Colon (tissue), 2 donors: ENCODE results near the gene GCHFR.

Source experiments
- FAIRE-seq: peaks from 2 replicates; lab custom pipeline; 2012; peaks lifted over from hg19 to GRCh38; lab: Jason Lieb, UNC
- donor health status: control.
- donor health status: control.

GCHFR gene

DNA sequence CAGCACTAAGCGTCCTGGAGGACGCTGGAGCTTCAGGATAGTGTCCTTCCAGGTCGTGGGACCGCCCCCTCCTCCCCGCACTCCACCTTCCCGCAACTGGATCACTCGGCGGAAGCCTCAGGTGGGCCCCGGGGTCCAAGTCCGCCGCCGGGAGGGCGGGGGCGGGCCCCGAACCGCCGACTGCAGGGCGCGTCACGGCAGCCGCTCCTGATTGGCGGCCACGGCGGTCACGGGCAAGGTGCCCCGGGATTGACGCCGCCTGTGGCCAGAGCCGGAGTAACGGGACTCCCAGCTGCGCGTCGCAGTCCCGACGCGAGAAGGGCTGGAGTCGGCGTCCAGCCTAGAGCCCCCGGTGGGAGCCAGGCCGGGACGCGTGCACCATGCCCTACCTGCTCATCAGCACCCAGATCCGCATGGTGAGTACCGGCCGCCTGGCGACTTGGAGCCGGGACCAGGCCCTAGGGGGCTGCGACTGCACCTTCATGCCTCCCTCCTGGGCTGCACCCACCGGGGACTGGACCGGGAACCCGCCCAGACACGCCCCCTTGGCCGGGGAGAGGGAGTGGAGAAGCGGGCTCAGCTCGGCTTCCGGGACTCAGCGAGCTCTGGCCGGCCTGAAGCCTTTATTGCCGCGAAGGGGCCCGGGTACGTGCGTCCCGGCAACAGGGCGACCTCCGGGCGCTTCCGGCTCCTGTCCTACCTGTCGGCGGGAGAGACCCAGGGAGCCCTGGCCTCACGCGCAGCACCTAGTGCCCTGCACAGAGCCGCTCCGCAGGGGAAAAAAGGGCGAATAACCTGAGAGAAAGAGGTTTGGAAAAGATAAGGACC is at the start of gene GCHFR:
TSS of gene GCHFR (plus strand) at position 268 of the 828 bp plus-strand sequence. CDS start at position 381, 113 bp downstream.
- no peak for FAIRE-seq

DNA sequence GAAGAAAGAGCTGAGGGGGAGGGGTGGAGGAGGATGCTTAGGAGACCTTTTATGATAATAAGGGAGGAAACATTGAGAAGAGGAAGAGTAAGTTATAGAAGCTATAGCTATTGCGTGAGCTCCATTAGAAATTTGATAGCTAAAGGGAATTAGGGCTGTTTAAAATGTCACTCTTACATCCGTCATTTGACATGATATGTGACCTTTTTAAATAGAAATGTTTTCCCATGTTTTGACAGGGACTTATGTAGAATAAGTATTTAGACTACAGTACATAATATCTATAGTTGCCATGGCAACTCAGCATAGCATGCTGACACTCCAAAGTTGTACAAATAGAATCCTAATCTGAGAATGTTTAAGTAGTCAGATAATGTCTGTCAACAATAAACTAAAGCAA is 49.7 kb upstream of the GCHFR start:
- FAIRE-seq: no peak

DNA sequence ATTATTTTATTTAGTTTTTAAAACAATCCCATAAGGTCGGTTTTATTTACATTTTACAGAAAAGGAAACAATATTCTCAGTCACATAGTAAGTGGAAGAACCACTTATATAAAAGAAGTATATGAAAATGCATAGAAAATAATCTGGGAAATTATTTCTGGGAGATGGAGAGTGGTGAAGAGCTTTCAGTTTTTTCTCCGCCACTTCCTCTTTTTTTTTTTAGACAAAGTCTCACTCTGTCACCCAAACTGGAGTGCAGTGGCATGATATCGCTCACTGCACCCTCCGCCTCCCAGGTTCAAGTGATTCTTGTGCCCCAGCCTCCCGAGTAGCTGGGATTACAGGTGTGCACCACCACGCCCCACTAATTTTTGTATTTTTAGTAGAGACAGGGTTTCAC is 47.7 kb upstream of the GCHFR start:
- no peak for FAIRE-seq

DNA sequence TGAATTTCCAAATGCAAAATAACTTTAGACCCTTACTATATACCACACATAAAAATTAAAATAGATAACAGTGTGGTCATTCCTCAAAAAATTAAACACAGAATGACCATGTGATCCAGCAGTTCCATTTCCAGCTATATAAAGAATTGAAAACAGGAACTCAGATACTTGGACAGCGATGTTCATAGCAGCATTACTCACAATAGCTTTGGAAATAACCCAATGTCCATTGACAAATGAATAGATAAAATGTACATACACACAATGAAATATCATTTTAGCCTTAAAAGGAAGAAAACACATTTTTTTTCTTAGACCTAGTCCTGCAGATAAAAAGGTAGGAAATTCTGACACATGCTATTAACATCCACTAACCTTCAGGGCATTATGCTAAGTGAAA is 42.2 kb upstream of the GCHFR start:
- FAIRE-seq: no peak

DNA sequence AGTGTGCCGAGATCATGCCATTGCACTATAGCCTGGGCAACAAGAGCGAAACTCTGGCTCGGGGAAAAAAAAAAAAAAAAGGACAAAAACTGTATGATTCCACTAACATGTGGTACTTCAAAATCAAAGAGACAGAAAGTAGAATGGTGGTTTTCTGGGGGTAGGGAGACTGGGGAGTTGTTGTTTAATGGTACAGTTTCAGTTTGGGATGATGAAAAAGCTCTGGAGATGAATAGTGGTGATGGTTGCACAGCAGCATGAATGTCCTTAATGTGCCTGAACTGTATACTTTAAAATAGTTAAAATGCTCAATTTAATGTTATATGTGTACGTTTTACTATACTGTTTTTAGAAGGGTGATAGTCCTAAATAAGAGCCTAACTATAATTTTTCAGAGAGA is 41.5 kb upstream of the GCHFR start:
- FAIRE-seq: no peak

DNA sequence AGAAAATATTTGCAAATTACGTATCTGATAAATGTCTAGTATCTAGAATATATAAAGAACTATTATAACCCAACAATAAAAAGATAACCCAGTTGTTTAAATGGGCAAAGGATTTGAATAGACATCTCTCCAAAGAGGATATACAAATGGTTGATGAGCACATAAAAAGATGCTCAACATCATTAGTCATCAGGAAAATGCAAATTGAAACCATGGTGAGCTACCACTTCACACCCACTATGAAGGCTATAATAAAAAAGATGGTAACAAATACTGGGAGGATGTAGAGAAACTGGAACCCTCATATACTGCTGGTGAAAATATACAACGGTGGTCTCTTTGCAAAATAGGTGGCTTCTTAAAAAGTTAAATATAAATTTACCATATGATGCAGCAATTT is 40.9 kb upstream of the GCHFR start:
- no peak for FAIRE-seq

DNA sequence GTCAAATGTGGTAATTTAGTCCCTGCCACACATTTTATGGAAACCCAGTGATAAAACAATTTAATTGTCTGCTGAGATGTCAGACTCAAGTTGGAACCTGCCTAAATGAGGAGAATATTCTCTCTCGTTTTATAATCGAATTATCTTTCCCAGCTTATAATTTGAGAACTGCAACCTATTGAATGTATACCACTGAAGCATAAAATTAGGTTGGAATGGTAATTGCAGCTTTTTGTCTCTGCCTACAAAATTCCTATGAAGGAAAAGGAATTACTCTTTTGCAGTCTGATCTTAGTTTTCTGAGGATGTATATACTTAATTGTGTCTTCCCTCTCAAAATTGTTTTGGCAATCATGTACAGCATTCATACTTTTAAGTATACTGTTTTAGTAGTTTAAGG is 39.9 kb upstream of the GCHFR start:
- no peak for FAIRE-seq

DNA sequence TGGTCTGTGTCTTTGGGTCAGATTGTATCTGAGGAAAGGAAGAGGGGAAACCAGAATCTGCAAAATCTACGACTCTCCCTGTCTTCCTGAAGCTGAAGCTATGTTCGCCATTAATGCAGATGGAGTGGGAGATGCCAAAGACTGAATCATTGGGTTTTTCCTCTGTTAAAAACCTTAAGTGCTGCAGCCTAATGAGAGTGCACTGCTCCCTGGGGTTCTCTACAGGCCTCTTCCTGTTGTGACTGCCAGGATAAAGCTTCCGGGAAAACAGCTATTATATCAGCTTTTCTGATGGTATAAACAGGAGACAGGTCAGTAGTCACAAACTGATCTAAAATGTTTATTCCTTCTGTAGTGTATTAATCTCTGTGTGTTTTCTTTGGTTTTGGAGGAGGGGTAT is 32.8 kb upstream of the GCHFR start:
- FAIRE-seq: no peak

DNA sequence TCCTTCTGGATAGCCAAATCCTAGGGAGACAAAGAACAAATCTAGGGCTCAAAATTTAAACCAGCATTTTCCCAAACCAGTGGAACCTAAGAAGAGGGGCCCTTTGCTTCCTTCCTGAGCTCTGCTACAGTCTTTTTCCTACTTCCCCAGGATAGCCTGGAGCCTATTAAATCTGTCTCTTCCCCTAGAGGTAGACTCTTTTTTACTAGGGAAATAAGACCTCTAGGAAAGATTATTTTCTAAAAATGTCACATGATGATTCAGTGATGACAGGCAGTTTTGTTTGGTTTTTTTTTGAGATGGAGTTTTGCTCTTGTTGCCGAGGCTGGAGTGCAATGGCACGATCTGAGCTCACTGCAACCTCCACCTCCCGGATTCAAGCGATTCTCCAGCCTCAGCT is 27.3 kb upstream of the GCHFR start:
- FAIRE-seq: no peak

DNA sequence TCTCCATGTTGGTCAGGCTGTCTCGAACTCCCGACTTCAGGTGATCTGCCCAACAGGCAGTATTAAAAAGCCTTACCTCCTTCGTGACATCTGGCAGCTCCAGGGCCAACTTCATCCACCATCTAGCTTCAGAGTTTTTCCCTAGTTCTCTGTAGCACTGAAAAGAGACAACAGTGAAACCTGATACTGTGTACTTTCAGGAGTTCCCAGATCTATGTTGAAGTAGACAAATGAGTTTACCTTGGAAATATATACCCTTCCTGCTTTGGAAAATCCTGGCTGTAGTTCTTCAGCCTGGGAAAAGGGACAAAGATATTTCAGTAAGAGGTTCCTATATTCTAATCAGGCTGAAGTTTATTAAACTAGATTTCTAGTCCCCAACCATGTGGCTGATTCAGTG is 26.8 kb upstream of the GCHFR start:
- FAIRE-seq: no peak

DNA sequence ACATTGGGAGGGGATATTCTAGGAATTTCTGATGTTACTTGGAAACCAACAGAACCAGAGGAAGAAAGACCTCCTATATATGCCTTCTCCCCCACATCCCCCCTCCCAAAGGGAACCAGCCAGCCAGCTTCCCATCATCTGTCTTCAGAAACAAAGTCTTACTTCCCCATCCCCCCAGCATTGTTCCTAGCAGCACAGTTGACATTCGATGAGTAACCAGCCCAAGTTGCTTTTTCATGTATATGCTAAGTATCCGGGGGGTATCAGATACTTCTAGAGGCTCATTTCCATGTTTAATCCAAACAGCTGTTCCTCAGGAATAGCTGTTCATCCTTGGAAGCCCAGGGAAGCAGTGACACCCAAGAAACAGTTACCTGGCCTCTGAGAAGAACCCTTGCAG is 24.8 kb upstream of the GCHFR start:
- no peak for FAIRE-seq

DNA sequence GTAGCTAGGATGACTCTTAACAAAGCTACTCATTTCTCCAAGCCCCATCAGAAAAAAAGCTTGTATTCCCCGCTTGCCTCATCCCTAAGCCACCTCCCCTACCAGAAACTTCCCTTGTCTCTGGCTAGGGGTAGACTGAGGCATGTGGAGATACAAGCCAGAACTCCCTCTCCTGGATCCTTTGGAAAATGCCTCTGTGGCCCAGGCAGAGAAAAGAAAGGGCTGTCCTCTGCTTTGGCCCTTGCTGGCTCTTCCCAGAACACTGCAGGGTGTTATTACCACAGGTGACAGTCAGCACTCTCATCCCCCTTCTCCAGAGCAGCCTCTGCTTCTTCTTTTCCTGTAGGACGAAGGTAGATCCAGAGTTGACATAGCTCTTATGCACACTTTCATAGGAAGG is 24.0 kb upstream of the GCHFR start:
- FAIRE-seq: no peak

DNA sequence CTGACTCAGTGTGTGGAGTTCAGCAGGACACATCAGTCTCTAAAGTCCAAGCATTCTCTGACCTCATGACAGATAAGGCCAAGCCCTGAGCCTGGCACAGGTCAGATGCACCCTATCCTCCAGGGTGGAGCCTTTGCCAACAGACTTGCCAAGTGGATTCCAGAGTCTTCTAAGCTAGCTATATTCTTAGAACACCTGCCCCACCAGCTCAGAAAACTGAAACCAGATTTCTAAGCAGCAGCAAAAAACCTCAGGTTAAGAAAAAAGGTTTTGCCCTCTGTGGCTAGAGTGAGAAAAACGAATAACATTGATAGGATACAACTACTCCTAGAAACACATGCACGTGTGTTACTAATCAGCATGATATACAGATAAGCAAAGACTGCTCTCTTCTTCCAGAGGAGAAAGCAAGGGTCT is 20.4 kb upstream of the GCHFR start:
- no peak for FAIRE-seq

DNA sequence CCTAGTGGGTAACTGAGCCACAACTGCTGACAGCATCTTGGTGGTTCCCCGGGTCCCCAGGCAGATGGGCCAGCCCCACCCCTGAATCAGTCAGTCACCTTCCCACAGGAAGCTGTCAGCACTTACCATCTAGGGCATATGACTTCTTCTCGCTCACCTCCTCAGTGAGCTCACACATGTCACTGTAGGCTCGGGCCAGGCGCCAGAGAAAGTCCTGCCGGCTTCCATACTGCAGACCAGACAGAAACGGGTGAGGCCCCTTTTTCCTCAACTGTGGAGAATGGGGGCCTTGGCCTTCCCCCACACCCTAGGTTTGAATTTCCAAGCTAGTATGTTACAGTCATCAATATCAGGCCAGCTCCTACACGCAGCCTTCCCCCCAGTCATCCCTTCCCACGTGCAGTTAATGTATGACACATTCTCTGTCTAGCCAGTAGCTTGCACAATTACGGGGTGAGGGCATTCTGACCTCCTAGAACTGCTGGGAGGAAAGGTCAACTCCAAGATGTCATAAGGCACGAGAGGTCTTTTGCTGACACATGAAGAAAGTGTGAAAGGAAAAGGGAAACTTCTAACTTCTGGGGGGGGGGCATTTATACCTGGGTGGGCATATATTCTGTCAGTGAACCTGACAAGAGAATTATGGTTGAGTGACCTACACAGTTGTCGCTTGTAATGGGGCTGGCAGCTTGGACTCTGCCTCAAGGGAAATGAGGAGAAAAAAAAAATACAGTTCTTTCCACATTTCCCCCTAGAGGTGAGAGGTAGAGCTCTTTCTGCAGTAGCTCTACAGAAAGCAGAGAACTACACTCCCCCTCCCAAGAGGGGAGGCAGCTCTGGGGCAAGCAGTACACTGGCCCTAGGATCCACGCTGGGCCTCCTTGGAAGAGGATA is 19.7 kb upstream of the GCHFR start:
- no peak for FAIRE-seq

DNA sequence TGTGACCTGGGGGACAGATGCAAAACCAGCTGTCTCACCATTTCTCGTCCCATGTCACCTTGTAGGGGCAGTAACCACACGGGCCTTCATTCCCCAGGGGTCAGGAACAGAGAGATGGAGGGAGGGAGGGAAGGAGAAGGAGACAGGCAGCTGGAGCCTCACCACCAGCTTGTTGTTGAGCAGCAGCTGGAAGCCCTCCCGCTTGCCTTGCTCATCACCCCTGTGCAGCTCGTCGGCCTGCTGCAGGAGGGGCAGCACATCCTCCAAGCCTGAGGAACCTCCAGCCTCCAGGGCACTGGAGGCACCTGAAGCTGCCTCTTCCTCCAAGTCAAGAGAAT is 19.1 kb upstream of the GCHFR start:
- FAIRE-seq: no peak

DNA sequence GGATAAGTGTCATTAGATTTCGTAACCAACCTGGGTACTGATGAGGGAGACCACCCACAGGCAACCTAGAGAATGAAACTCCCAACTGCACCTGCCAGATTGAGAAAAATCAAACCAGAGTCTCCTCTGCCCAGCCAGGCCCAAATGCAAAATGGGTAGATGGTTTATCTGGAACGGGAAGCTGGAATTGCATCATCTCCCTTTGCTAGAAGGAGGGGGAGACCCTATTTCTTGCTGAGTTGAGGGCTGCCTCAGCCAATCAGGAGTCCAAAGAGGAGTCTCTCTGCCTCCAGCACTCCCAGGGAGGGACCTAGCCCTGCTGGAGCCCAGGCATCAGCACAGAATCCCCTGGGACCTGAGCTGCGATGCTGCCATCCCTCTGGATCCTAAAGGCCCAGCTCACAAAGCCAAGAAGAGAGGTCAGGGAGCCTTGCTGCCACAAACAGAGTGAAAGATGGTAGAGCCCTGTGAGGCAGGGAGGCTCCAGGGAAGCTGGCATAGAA is 16.9 kb upstream of the GCHFR start:
- no peak for FAIRE-seq

DNA sequence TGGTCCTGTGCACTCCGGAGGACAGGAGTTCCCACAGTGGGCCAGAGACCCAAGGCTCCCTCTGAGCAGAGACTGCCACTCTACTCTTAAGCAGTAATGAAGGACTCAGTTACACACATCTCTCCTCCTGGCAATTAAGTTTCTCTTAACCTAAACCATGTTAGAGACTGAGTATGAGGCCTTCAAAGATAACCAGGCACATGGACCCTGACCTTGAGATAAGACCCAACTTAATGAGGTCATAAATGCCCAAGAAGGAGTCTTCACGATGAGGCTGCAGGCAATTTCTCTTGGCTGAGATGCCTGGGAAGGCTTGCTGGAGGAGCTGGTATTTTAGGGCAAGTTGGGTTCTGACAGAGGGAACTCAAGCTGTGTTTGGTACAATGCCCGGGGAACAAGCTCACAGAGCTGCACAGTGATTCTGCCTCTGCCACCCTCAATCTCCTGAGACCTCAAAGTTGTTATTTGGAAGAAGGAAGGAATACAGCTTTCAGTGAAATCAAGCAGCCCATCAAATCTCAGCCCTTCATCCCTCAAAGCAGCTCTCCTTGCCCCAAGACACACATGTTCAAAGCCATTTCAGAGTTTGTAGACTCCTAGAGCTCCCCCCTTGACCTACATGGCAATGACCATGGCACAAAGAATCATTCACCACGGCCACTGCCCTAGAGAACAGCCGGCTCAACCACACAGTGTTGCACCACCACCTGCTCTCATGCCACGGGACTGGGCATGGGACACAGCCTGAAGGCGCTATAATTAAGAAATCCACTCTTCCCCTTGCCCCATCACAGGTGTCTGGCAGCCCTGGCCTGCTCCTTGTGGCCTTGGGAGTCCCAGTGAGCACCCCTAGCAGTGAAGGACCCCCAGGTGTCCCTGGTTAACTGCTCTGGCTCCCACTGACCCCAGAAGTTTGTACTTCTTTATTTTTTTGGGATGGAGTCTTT is 15.9 kb upstream of the GCHFR start:
- no peak for FAIRE-seq

DNA sequence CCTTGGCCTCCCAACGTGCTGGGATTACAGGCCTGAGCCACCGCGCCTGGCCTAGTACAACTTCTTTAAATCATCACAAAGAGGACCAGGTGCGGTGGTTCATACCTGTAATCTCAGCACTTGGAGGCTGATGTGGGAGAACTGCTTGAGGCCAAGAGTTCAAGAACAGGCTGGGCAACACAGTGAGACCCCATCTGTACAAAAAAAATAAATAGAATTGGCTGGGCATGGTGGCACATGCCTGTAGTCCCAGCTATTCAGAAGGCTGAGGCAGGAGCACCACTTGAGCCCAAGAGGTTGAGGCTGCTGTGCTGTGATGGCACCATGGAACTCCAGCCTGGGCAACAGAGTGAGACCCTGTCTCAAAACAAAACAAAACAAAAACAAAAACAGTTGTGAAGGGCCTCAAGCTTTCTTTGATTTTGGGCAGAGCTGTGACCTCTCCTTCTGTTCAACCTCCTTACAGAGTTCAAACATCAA is 14.7 kb upstream of the GCHFR start:
- no peak for FAIRE-seq

DNA sequence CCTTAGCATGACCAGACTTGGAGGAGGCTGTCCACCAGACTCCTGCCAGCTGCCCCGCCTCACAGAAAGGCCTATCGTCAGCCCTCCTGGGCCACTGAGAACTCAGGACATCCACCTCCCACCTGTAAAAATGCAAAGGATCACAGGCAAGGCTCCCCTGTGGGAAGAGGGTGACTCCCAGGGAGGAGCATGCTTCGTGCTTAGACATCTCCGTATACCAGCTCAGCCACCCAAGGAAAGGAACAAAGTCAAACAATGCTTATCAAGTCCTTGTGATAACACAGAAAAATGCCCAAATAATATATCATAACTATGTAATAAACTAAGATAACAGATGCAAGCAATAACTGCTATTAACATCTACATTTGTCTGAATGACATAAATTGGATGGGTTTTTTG is 13.0 kb upstream of the GCHFR start:
- no peak for FAIRE-seq

DNA sequence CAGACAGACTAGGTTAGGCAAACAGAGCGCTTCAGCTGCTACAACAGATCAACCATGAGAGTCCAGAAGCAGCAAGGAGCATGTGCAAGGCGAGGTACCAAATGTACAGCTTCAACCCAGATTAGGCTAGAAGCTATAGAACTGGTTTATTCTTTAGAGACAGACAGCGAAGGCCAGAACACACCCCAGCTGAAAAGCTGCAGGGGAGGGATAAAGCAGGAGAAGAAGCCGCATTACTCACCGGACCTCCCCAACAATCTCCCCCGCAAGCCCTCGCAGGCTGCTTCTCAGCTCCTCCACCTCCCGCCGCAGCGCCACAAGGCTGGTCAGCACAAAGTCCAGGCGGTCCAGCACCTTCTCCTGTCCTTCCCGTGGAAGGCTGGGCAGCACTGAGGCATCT is 12.1 kb upstream of the GCHFR start:
- no peak for FAIRE-seq

DNA sequence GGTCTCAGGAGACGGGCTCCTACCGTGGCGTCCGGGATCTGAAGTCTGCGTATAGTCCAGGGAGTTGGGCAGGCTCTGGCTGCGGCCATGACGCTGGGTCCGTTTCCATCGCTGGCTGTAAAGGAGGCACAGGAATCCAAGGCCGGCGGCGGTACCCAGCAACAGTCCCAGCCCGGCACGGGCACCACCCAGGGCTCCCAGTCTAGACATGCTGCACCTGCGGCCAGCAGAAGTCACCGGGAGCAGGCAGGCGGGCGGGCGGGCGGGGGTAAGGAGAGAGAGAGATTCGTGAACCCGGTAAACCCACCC is 9.3 kb upstream of the GCHFR start:
- no peak for FAIRE-seq
